Glomerular endothelial cell (primary cell): ENCODE measurements around the gene HOMEZ. TPM values are rescaled to one million over a fixed set of nuclear protein-coding genes. Genes with fewer than 3 reads are reported as not detected.
"Not testable (repeated sequence)": the region's sequence is repeated elsewhere in the genome, so short reads cannot be mapped to it uniquely, and the experiment has no call there.

ENCODE experiments used
- DNase-seq: peaks from one replicate; pipeline ENCODE4 v3.0.0-alpha.2; 2011; ENCODE audit warnings: low read depth, low spot score; ENCODE audit errors: extremely low read depth
- total RNA-seq: library from RNA; depleted of rRNA; stranded (reverse); fragments of >200 nt; gene quantifications from 2 replicates; pipeline ENCODE4 v1.2.3, GENCODE V29; 2015

HOMEZ gene, protein sequence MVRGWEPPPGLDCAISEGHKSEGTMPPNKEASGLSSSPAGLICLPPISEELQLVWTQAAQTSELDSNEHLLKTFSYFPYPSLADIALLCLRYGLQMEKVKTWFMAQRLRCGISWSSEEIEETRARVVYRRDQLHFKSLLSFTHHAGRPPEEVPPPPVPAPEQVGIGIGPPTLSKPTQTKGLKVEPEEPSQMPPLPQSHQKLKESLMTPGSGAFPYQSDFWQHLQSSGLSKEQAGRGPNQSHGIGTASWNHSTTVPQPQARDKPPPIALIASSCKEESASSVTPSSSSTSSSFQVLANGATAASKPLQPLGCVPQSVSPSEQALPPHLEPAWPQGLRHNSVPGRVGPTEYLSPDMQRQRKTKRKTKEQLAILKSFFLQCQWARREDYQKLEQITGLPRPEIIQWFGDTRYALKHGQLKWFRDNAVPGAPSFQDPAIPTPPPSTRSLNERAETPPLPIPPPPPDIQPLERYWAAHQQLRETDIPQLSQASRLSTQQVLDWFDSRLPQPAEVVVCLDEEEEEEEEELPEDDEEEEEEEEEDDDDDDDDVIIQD
- 13.8 and 14.6 TPM in 2 replicates for total RNA-seq

DNA sequence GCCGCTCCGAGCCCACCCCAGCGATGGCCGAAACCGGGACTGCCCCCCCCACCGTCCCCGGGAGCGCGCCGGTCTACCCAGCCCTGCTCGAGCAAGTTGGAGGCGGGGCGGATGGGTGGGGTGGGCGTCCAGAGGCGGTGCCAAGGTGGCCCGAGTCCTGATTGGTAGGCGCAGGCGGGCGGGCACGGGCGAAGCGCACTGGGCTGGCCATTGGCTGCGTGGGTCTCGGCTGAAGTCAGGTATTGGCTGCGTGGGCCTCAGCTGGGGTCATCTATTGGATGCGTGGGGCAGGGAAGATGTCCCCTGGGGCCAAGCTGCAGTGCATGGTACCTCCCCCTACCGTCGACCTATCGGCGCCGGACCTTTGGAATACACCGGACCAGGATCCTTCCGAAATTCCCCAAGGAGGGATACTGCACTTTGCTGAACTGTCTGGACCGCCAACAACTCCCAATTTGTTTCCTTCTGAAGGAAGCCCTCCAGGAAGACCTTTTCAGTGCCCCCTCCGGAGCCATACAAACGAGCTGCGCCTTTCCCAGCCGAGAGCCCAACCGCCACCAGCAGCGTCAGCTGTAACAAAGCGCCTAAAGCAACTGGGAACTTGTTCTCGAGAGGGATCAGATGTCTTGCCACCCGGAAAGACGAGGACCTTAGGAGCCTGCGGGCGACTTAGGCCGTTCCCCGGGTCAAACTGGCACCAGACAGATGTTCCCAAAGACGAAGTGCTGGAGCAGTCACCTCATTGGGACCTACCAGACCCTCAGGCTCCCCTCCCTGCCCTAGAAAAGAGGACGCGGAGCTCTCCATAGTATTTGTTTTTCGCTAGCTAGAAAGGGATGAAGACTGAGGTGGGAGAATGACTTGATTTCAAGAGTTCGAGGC, at the start of gene HOMEZ:
Gene HOMEZ, minus strand, starts transcription at position 113 of the 882 bp plus-strand sequence. CDS start 180 bp downstream, outside the sequence.
- DNase-seq: peak; percentile 73

DNA sequence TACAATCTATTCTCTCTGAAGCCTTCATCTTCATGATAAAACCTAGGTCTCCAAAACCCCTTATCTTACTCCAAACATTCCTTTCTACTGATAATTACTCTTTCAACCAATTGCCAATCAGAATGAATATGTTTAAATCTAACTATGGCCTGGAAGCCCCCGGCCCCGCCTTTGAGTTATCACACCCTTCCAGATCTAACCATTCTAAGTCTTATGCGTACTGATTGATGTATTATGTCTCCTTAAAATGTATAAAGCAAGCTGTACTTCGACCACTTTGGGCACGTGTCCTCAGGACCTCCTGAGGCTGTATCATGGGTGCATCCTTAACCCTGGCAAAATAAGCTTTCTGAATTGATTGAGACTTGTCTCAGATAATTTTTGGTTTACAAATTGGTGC, 49.7 kb upstream of the HOMEZ start:
- DNase-seq: no peak

DNA sequence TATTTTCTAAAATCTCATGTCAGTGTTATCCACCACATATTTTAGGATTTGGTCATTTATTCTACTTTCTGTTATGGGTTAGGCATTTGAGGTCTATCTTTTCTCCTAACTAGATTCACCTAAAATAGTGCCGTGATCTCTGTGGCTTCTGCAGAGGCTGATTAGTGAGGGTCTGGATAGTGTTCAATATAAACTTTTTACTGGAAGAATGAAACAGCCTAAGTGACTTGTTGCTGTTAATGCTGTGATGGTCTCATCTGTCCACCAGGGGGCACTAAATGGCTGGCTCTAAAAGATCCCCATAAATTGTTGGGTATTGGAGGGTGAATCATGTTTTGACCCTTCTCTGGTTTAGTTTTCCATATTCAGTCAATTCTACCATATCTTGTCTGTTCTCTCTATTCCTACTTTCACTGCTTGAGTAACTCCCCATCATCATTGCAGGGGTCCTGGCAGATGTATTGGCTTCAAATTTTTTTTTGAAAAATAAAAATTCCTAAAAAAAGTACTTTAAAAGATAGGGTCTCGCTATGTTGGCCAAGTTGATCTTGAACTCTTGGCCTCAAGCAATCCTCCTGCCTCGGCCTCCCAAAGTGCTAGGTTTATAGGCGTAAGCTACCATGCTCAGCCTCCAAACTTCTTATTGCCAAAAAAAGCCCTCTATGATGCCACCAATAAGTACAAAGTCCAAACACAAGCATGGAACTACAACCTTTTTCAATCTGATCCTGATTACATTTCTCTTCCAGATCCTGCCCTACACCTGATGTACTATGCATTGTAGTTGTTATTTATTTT, 42.2 kb upstream of the HOMEZ start:
- peak; percentile 58 for DNase-seq

DNA sequence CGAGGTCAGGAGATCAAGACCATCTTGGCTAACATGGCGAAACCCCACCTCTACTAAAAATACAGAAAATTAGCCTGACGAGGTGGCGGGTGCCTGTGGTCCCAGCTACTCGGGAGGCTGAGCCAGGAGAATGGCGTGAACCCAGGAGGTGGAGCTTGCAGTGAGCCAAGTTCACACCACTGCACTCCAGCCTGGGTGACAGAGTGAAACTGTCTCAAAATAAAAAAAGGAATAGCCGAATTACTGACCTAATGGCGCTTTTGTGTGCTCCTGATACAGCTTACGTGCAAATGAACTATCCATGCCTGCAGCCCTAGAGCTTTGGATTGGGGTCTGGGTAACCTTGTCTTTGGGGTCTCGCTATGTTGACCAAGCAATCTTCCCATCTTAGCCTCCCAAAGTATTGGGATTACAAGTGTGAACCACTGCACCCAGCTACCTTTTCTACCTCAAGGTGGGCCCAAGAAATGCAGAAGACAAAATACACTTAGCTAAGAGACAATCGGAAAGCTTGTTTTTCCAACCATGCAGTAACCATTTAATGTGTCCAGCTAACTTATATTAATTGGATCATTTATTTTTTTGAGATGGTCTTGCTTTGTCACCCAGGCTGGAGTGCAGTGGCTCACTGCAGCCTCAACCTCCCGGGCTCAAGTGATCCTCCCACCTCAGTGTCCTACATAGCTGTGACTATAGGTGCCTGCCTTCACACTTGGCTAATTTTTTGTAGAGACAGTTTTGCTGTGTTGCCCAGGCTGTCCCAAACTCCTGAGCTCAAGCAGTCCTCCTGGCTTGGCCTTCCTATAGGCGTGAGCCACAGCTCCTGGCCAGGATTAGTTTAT, 40.8 kb upstream of the HOMEZ start:
- no peak for DNase-seq

DNA sequence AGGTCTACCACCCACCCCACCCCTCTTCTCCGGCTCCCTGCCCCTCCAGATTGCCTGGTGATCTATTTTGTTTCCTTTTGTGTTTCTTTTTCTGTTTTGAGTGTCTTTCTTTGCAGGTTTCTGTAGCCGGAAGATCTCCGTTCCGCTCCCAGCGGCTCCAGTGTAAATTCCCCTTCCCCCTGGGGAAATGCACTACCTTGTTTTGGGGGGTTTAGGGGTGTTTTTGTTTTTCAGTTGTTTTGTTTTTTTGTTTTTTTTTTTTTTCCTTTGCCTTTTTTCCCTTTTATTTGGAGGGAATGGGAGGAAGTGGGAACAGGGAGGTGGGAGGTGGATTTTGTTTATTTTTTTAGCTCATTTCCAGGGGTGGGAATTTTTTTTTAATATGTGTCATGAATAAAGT, 39.8 kb upstream of the HOMEZ start:
- DNase-seq: not testable (repeated sequence)

DNA sequence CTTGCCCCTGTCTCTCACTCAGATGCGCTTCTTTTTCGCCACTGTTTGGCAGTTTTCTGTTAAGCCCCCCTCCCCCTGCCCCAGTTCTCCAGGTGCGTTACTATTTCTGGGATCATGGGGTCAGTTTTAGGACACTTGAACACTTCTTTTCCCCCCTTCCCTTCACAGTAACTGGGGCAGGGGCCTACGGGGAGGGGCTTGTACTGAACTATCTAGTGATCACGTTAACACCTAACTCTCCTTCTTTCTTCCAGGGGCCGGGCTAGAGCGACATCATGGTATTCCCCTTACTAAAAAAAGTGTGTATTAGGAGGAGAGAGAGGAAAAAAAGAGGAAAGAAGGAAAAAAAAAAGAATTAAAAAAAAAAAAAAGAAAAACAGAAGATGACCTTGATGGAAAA, 39.1 kb upstream of the HOMEZ start:
- no peak for DNase-seq

DNA sequence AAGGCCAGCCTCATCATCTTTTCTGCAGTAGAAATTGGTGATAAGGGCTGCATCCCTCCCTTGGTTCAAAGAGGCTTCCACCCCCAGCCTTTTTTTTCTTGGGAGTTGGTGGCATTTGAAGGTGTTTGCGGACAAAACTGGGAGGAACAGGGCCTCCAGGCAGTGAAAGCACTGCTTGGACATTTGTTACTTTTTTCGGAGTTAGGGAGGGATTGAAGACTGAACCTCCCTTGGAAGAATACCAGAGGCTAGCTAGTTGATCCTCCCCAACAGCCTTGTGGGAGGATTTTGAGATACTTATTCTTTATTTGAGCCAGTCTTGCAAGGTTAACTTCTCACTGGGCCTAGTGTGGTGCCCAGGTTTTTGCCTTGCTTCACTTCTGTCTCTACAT, 38.5 kb upstream of the HOMEZ start:
- DNase-seq: no peak

DNA sequence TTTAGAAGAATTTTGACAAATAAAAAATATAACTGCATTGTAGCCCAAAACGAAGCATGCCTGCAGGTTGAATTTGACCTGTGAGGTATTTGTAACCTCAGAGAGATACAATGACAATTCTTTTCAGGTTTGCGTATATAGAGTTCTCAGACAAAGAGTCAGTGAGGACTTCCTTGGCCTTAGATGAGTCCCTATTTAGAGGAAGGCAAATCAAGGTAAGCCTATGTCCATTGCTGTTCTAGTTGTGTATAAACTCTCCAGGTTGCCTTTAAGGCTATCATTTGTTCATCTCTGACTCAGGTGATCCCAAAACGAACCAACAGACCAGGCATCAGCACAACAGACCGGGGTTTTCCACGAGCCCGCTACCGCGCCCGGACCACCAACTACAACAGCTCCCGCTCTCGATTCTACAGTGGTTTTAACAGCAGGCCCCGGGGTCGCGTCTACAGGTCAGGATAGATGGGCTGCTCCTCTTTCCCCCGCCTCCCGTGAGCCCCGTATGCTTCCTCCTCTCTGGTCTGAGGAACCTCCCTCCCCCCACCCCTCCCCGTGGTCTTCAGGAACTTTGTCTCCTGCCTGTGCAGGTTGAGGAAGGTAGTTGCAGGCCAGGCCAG, 38.0 kb upstream of the HOMEZ start:
- no peak for DNase-seq

DNA sequence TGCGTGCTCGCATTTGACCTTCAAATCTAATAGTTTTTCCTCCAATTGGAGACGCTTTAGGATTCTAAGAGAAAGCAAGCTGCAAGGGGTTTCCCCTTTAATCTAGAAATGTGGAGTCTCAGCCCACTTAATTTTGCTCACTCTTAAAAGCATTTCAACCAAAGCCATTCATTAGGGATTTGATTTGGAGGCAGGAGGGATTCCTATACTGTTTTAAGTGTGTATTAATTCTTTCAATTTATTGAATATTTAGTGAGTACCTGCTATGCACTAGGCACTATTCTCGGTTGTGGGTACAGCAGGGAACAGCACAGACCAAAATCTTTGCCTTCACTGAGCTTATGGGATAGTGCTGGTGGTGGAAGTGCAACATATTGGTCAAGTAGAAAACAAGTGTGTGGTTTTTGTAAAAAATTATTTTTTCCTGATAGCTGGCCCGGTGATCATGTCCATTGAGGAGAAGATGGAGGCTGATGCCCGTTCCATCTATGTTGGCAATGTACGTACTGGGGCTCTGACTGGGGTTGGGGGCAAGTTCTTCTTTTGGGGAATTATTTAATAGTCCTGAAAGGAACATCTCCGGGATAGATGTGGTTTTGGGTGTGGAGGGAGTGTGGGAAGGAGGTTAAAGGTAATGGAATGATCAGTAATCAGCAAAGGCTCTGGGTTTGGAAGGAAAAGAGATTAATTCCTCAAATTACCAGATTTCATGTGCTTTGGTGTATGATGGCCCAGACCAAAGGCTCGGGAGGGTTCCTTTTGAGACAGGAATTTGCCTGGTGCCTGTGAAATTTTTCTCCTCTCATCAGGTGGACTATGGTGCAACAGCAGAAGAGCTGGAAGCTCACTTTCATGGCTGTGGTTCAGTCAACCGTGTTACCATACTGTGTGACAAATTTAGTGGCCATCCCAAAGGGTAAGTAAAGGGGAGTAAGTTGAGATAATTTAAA, 36.9 kb upstream of the HOMEZ start:
- DNase-seq: no peak

DNA sequence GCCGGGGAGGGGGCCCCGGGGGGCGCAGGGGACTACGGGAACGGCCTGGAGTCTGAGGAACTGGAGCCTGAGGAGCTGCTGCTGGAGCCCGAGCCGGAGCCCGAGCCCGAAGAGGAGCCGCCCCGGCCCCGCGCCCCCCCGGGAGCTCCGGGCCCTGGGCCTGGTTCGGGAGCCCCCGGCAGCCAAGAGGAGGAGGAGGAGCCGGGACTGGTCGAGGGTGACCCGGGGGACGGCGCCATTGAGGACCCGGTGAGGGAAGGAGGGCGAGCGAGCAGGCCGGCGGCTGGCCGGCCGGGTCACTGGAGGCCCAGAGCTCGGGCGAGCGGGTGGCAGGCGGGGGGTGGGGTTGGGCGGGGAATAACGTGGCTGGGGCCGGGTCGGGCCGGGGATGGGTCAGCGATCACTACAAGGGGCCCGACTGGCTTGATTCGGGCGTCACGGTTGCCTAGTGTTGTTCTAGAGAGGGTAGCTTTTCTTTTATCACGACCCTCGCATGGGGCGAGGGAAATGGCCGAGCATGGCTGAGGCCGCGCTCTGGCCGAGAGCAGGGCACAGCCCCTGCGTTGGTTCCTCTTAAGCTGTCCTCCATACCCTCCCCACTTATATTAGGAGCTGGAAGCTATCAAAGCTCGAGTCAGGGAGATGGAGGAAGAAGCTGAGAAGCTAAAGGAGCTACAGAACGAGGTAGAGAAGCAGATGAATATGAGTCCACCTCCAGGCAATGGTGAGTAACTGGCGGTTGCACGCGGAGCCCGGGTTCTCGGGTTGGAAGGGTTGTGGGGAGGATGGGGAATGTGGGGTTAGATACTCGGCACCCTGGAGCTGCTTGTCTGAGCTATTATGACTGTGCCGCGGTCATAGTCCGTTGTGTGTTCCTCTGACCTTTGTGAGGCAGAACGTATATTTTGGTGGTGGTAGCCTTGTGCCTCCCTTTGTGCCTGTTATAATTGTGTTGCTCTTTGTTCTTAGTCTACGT, 35.9 kb upstream of the HOMEZ start:
- no peak for DNase-seq

DNA sequence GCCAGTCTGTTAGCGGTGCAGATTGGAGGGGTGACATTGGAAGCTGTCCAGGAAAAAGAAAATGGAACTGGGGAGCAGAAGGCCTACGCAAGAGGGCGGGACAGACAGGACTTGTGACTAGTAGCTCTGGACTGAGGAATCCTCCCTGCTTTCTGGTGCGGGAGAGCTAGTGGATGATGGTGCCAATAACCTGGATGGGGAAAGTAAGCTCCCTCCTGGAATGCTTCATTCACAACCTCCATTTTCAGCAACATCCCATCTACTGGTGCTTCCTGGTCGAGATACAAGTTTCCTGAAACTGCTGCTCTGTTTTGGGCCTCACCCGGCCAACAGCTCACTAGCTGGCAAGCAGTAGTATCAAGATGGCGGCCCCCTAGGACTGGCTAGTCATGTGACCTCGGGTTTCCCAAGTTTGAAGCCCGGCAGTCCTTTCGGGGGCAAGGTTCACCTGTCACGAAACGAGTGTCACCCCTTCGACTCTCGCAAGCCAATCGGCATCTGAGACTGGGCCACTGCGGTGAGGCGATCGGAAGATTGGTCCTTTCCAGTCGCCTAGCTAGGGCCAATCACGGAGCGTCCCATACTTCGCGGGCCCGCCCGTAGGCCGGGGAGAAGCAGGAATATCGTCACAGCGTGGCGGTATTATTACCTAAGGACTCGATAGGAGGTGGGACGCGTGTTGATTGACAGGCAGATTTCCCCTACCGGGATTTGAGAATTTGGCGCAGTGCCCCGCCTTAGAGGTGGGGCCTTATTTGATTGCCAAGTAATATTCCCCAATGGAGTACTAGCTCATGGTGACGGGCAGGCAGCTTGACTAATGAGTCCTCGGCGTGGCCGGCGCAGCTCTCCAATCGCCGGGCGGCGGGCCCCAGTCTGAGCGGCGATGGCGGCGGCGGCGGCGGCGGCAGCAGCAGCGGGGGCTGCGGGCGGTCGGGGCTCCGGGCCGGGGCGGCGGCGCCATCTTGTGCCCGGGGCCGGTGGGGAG, 34.9 kb upstream of the HOMEZ start, which contains the start of gene PABPN1:
Gene PABPN1, plus strand, starts transcription at position 874 of the 988 bp plus-strand sequence. Its CDS starts 13 bp downstream, at position 887.
- DNase-seq: peak; percentile 100

DNA sequence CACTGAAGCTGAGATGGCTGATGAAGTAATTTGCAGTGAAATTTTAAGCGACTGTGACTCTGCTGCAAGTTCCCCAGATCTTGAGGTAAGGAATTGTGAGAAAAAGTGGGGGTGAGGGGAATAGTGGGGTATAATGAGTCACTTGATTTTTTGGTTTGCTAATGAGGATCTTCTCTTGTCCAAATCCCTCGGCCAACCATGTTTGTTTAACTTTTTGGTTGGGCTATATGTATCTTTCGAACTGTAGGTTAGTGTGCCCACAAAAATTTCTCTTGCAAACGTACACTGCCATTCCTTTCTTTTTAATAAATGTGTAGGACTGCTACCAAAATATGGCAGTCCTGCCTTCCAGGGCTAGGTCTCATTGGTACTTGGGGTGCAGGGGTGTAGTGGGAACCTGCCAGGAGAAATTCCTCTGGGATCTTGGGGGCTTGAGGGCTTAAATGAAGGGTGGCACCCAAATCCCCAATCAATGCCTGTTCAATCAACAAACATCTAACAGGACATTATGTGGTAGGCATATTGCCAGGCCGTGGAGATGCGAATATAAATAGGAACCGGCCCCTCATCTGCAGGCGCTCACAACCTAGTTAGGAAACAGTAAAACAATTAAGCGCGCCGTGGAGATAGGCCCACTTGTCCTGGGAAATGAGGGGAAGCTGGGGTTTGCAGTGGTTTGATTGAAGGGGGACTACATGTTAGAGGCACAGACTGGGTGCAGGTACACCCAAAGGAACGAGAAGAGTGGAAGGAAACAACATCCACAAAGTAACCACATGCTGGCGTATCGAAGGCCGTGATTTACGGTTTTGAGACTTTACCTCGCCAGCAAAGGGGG, 34.0 kb upstream of the HOMEZ start:
- no peak for DNase-seq

DNA sequence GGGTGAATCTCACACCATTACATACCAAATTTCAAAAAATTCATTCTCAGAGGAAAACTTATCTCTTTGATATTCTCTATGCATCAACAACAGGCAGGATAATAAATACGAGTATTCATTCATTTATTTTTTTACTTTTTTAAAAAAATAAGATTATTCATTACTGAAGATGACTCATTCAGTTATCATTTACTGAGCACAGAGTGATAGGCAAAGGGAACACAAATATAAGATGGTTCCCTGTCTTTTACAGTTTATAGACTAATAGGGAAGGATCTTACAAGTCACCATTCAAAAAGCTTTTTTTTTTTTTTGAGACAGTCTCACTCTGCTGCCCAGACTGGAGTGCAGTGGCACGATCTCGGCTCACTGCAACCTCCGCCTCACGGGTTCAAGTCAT, 30.4 kb upstream of the HOMEZ start:
- DNase-seq: no peak

DNA sequence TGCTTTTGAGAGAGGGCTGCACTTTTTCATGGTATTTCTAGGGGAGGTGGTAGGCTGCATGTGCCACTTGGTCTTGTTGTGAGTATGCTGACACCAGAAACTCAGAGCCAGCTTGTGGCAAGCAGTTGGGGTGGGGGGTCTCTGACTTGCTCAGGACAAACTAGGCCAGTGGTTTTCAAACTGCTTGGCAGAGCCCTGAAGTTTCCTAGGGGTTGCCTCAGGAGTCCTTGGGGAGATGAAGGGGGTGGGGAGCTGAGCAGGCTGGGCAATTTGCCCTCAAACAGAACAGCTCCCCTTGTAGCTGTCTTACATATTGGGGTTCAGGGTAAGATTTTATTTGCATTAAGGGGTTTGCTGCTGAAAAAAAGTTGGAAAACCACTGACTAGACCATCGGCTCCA, 24.6 kb upstream of the HOMEZ start:
- no peak for DNase-seq
